ENCODE measurements around the gene OR5B17.
"Not testable (repeated sequence)": the region's sequence is repeated elsewhere in the genome, so short reads cannot be mapped to it uniquely, and the experiment has no call there.

The OR5B17 gene

DNA sequence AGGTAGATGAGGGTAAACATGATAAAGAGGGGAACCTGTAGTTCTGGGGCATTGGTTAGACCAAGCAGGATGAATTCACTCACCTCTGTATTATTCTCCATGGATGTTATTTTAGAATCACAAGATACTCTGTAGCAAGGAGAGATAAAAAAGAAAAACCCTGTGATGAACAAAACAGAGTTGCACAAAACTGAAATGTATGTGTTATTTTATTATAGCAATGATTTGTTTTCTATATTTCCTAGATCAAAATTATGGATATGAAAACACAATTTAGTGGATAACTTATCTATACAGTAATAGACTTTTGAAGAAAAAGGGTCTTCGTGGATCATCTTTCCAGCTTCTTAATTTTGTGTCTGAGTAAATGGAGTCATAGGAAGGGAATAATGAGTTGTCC lies at the start of gene OR5B17:
OR5B17 (minus strand) TSS at position 101 of the 400 bp plus-strand sequence; CDS start at position 101, 0 bp downstream.
- in situ Hi-C loops (cut with HindIII; ENCODE audit: low sequenced_read_pairs), result no loop called here

DNA sequence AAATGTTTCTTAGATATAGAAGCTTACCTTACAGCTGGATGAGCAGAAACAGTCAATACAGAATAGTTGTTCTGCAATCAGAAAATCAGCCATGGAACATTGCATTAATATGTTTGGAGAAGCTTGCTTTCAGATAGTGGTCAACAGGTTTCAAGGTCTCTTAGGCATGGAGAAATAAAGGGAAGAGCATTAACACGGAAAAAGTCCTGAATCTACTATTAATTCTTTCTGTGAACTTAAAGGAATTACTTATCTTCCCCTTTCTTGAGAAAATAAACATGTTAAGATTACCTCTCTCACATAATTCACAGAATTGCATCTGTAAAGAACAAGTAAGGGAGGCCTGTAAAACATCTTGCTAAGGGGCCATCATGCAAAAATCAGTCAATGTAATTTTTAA lies 47.9 kb upstream of the OR5B17 start, which contains the start of gene OR5B3:
OR5B3 (minus strand) TSS at position 101 of the 400 bp plus-strand sequence. CDS start 3,465 bp downstream, outside the sequence.
- in situ Hi-C loops (cut with HindIII; ENCODE audit: low sequenced_read_pairs), result no loop called here

DNA sequence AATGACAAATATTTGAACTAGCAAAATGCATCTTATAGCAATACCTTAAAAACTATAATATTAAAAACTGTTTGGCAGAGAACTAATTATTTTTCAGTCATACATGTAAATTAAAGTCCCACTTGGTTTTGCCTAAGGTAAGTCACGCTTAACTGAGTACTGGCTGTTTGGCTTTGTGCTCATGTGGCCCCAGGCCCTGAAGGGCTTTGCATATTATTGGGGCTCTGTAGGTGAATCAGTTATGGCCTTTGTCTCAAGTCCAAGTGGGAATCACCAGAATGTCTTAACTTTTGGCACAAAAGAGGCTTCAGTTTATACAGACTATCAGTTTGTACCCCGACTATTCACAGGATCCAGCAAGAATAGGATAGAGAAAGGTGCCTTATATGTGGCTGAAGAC lies 40.8 kb upstream of the OR5B17 start:
- in situ Hi-C loops (cut with HindIII; ENCODE audit: low sequenced_read_pairs), result not testable (repeated sequence)

DNA sequence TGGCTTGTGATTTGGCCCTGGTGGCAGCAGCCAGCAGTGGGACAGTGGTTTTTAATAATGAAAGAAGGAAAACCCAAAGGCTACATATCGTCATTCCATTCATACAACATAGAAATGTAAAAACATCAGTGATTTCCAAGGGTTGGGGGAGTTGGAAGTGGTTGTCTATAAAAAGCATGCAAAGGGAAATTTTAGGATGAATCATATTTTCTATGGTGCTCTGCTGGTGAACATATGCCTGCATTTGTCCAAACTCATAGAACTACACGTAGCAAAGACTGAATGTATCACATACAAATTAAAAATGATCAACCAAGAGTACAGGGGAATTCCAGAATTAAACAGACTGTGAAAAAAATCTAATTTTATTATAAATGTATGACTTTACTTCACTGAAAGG lies 36.7 kb upstream of the OR5B17 start:
- in situ Hi-C loops (cut with HindIII; ENCODE audit: low sequenced_read_pairs), result no loop called here

DNA sequence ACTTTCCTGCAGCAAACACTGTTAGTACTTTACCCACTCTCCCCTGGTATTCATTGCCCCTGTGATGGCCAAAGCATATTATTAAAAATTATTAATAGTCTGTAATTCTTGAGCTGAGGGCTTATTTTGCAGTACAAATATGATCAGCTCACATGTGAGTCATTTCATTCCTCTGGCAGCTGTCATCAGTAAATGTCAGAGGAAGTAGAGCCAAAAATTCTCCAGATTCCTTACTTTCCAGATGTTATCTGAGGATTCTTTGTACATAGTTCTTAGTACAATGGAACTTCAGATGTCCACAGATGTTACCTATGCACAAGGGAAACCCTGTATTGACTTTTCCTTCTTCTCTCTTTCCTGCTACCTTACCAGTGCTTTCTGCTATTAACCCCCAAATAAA lies 35.3 kb upstream of the OR5B17 start:
- in situ Hi-C loops (cut with HindIII; ENCODE audit: low sequenced_read_pairs), result no loop called here

DNA sequence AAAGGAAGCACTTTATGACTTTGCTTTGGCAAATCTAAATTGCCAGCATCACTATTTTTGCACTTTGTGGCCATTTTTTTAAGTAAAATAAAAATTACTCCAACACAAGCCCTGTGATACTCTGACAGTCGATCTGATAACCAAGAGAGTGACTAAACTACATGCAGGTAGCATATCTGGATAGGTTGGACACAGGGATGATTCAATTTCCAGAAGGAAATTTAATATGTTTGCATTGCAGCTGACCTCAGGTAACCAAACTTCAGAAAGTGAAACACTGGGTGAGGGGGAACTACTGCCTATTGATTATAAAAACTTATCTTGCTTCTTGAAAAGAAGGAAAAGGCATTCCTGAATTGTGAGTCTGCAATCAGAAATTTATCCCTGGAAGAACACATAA lies 33.9 kb upstream of the OR5B17 start:
- in situ Hi-C loops (cut with HindIII; ENCODE audit: low sequenced_read_pairs), result no loop called here

DNA sequence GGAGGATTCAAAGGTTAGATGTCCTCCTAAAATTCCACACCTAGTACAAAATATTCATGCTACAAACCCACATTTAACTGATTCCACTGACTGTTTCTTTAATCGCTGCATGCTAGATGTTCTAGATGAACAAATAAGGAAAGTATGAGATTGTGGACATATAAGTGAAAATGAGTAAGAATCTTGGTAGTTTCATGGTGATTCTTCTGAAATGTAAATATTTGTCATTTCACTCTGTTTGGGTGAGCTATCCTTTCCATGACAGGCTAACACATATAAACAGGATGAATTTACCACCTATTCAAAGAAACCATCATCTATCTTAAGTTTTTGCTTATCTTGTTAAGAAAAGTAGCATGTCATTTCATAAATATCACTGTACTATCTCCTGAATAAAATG lies 33.0 kb upstream of the OR5B17 start:
- in situ Hi-C loops (cut with HindIII; ENCODE audit: low sequenced_read_pairs), result no loop called here

DNA sequence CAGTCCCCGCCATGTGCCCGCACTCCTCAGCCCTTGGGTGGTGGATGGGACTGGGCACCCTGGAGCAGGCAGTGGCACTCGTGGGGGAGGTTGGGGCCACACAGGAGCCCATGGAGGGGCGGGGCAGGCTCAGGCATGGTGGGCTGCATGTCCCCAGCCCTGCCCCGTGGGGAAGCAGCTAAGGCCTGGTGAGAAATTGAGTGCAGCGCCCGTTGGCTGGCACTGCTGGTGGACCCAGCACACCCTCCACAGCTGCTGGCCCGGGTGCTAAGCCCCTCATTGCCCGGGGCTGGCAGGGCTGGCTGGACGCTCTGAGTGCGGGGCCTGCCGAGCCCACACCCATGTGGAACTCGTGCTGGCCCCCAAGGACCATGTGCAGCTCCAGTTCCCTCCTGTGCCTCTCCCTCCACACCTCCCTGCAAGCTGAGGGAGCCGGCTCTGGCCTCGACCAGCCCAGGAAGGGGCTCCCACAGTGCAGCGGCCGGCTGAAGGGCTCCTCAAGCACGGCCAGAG lies 31.7 kb upstream of the OR5B17 start:
- in situ Hi-C loops (cut with HindIII; ENCODE audit: low sequenced_read_pairs), result no loop called here

DNA sequence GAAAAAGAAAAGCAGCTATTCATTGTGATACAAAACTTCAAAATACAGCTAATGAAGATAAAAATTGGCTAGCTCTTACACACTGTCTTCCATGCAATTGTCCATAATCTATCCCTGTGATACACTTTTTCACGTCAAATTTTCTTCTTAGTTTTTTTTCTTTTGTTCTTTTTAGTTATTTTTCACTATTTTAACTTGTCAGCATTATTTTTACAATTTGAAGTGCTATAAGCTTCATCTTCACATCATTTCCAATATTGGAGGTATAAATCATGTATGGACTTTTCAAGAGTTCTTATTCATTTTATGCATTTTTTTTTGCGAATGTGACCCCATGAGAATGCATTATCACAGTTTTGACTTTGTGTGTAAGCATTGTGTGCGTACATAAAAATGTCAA lies 4.1 kb downstream of the OR5B17 start:
- in situ Hi-C loops (cut with HindIII; ENCODE audit: low sequenced_read_pairs), result no loop called here

DNA sequence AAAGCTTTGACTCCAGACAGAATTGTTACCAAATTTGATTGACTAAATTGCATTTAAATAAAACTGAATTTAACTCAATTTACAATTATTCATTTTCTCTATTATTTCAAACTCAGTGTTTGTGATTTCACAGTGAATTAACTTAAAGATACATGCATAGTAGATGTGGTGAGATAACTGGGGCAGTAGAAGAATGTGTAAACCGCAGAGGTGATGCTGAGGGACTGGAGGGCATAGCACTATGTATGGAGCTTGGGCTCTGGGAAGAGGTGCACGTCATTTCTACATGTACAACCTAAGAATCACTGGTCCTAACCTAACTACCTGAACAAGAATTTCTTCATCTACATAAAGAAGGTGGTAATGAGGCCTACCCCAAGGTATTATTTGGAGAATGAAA lies 13.7 kb downstream of the OR5B17 start:
- in situ Hi-C loops (cut with HindIII; ENCODE audit: low sequenced_read_pairs), result no loop called here

DNA sequence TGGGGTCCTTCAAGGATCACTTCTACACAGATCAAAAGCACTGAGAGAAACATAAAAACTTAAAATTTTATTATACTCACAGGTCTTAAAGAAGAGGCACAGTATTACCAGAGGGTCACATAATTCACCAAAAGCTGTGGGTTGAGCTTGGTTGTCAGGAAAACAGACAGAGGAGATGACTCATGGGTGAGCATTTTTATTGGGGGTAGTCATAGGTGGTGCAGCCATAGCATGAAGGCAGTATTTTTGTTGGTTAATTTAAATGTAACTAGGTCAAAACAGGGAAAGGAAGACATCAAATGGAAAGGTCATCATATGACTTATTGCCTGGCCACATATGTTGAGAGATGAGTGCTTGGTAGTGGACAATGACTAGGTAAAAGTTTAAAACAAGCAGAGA lies 24.2 kb downstream of the OR5B17 start:
- in situ Hi-C loops (cut with HindIII; ENCODE audit: low sequenced_read_pairs), result no loop called here

DNA sequence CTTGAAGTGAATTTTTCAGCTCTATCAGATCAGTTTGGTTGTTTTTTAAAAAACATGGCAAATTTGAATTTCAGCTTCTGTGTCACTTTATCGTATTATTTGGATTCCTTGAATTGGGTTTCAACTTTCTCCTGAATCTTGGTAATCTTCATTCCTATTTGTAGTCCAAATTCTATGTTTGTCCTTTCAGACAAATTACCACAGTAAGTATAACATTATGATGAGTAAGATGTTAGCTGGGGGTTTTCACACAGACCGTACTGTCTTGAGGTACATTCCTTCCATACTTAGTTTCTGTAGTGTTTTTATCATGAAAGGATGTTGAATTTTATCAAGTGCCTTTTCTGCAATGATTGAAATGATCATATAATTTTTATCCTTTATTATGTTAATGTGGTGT lies 28.0 kb downstream of the OR5B17 start:
- in situ Hi-C loops (cut with HindIII; ENCODE audit: low sequenced_read_pairs), result no loop called here

DNA sequence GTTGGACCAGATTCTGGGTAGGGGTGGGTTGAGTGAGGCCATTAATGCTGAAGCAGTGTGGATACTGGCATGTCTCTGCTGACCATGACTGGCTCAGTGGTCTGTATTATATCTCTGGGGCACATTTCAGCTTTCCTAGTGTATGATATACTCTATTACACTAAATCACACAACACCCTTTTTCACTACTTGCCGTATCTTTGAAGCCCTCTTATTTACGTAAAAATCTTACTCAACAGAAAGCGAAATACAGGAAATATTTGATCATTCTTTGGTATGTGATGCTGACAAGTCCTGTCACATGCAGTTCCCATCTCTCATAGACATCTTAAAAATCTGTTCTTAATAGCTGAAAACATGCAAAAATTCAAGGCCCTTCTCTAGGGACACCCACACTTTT lies 40.3 kb downstream of the OR5B17 start:
- in situ Hi-C loops (cut with HindIII; ENCODE audit: low sequenced_read_pairs), result no loop called here

DNA sequence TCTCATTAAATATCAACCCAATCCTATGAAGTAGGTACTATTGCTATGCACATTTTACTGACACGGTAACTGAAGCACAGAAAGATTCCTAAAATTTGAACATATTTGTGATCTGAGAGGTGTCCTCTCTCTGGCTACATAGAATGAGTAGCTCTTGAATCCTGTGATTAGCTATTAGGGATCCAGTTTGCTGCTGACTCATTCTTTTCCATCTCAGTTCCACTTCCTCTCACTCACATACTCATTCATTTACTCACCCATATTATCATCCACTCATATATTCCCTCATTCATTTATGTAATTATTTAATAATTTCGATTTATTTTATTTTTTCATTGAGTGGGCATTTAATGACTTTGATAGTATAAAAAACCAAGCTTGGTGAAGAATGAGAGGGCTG lies 42.7 kb downstream of the OR5B17 start:
- in situ Hi-C loops (cut with HindIII; ENCODE audit: low sequenced_read_pairs), result no loop called here
